Measurements from ENCODE around the gene SRGAP2C.
"Not testable (repeated sequence)": the region's sequence is repeated elsewhere in the genome, so short reads cannot be mapped to it uniquely, and the experiment has no call there.

DNA sequence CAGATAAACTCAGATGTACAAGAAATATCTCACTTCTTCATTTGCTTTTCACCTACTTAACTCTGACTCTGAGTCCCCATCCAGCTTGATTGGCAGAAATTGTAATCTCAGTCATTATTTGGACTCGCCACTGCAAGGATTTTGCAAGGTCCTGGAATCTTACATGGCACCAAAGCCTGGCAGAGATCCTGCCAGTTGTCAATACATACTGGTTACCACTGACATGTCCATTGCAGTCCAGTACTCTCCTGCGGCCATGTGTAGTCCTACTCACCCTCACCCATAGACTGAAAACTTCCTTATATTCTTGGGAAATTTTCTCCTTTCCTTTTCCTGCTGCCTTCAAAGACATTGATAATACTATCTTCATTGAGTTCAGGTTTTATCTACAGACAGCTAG lies 30.0 kb upstream of the SRGAP2C start:
- TF ChIP-seq, protein P1, sequence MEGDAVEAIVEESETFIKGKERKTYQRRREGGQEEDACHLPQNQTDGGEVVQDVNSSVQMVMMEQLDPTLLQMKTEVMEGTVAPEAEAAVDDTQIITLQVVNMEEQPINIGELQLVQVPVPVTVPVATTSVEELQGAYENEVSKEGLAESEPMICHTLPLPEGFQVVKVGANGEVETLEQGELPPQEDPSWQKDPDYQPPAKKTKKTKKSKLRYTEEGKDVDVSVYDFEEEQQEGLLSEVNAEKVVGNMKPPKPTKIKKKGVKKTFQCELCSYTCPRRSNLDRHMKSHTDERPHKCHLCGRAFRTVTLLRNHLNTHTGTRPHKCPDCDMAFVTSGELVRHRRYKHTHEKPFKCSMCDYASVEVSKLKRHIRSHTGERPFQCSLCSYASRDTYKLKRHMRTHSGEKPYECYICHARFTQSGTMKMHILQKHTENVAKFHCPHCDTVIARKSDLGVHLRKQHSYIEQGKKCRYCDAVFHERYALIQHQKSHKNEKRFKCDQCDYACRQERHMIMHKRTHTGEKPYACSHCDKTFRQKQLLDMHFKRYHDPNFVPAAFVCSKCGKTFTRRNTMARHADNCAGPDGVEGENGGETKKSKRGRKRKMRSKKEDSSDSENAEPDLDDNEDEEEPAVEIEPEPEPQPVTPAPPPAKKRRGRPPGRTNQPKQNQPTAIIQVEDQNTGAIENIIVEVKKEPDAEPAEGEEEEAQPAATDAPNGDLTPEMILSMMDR (IDR thresholded peaks at IDR 0.05; ENCODE audit: extremely low read depth in 1 of 2, insufficient read depth in 1 of 2, low read depth in 1 of 2, low read length in 2 of 2) = not testable (repeated sequence)
- not testable (repeated sequence) for TF ChIP-seq JUN (IDR thresholded peaks at IDR 0.05; ENCODE audit: borderline replicate concordance, insufficient read depth, insufficient read length, low read depth)
- TF ChIP-seq, protein P2, sequence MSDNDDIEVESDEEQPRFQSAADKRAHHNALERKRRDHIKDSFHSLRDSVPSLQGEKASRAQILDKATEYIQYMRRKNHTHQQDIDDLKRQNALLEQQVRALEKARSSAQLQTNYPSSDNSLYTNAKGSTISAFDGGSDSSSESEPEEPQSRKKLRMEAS (IDR thresholded peaks at IDR 0.05; ENCODE audit: insufficient read depth, insufficient read length) = not testable (repeated sequence)
